Gastrocnemius medialis (tissue), 4 donors: ENCODE results near the gene ANKRD11. TPM values are rescaled to one million over a fixed set of nuclear protein-coding genes. Genes with fewer than 3 reads are reported as not detected.
"Not testable (repeated sequence)": the region's sequence is repeated elsewhere in the genome, so short reads cannot be mapped to it uniquely, and the experiment has no call there.

Experiments
- ATAC-seq, 2 donors: fragments of 150-250 bp; one replicate each; pipeline ENCODE4 v1.9.1; 2016
- DNase-seq, 2 donors: peaks; one replicate each; pipeline ENCODE4 v3.0.0-alpha.2; 2019
- H3K27ac ChIP-seq, 4 donors: fragments of 200-600 bp; sonication (generic); 1 replicate in 1 of 4; 2 replicates in 3 of 4; pipeline ENCODE4 v1.5.1; 2016 to 2018; ENCODE audit warnings: mild to moderate bottlenecking in 2 of 4, moderate library complexity in 1 of 4
- H3K27me3 ChIP-seq, 3 donors: fragments of 200-600 bp; sonication (generic) in 2 of 3; 1 replicate in 1 of 3; 2 replicates in 2 of 3; pipeline versions ENCODE4 v1.5.1 to v1.6.0; 2016 to 2019; ENCODE audit warnings: mild to moderate bottlenecking in 1 of 3, moderate library complexity in 1 of 3
- H3K36me3 ChIP-seq, 2 donors: fragments of 200-600 bp; sonication (generic) in 1 of 2; one replicate each; pipeline ENCODE4 v1.5.1; 2017 to 2018
- H3K4me1 ChIP-seq, 2 donors: fragments of 200-600 bp; sonication (generic) in 1 of 2; one replicate each; pipeline ENCODE4 v1.5.1; 2016 to 2017; ENCODE audit warnings: mild to moderate bottlenecking in 2 of 2
- H3K4me3 ChIP-seq, 4 donors: fragments of 200-600 bp; sonication (generic) in 3 of 4; 1 replicate in 1 of 4; 2 replicates in 3 of 4; pipeline ENCODE4 v1.5.1; 2016 to 2019; ENCODE audit warnings: mild to moderate bottlenecking in 2 of 4
- H3K9me3 ChIP-seq, 3 donors: fragments of 200-600 bp; sonication (generic) in 2 of 3; 1 replicate in 1 of 3; 2 replicates in 2 of 3; pipeline ENCODE4 v1.5.1; 2016 to 2019
- CTCF ChIP-seq, 5 experiments: fragments of 450-650 bp in 3 of 5; fragments of 200-600 bp in 2 of 5; sonication (generic) in 2 of 5; IDR thresholded peaks in 4 of 5; conservative IDR thresholded peaks in 1 of 5; 1 replicate in 4 of 5; 2 replicates in 1 of 5; pipeline ENCODE4 v1.5.1; 2016 to 2019; ENCODE audit warnings: antibody characterized with exemption in 5 of 5, mild to moderate bottlenecking in 3 of 5, moderate library complexity in 3 of 5
- POLR2A ChIP-seq, 2 donors: fragments of 450-650 bp; IDR thresholded peaks; one replicate each; pipeline ENCODE4 v1.6.1; 2017; ENCODE audit warnings: antibody characterized with exemption in 2 of 2, mild to moderate bottlenecking in 2 of 2, moderate library complexity in 2 of 2
- in situ Hi-C, 4 donors: fragments of 200-750 bp; cut with MboI; loops; one replicate each; pipeline versions ENCODE4 v1.15.0 to v1.8.0; 2017; ENCODE audit warnings: low sequenced_read_pairs in 4 of 4
- intact Hi-C: fragments of 100-400 bp; cut with DNase I; formaldehyde crosslinking; loops from one replicate; pipeline ENCODE4 v1.15.1; 2023; ENCODE audit warnings: low total_unique reads
- total RNA-seq, 4 donors: library from RNA; depleted of rRNA; stranded (reverse); fragments of >200 nt; gene quantifications; one replicate each; pipeline versions ENCODE4 v1.1.0 to v1.2.3, GENCODE V29; 2016

The ANKRD11 gene
- total RNA-seq, 4 donors from 2014 or later: 26.0 to 77.0 (median 55.0) TPM

- no peak overlapping the region for H3K4me3 ChIP-seq
- H3K27me3 ChIP-seq: no peaks in the 10 kb centered on the region
- intact Hi-C loops (no loop called here), in situ Hi-C loops (no loop called here)
- no peak for DNase-seq
- peak overlapping the region in 2 of 4 donors; percentile 7 to 47 for H3K27ac ChIP-seq
- H3K36me3 ChIP-seq: no peaks in the 10 kb centered on the region
- no peak for ATAC-seq
- H3K9me3 ChIP-seq: no peaks in the 10 kb centered on the region
- no peak for TF ChIP-seq CTCF (IDR thresholded peaks at IDR 0.05 in 4 of 5, conservative IDR thresholded peaks at IDR 0.05 in 1 of 5)
- TF ChIP-seq POLR2A (IDR thresholded peaks at IDR 0.05): no peak
- peaks cover 36 to 63% of the 10 kb centered on the region in 2 donors for H3K4me1 ChIP-seq
Observed at GRCh38 chr16:89311636-89312035, 178.7 kb downstream of the ANKRD11 start.

- no peak overlapping the region for H3K27ac ChIP-seq
Observed at GRCh38 chr16:89309438-89310122, 180.8 kb downstream of the ANKRD11 start.

GRCh38 chr16:89308391-89309333 is 181.7 kb downstream of the ANKRD11 start:
- Histone ChIP-seq H3K4me3 (no peak overlapping the region), H3K9me3 (no peaks in the 10 kb centered on the region), H3K36me3 (peaks cover 0 to 12% of the 10 kb centered on the region in 2 donors), H3K4me1 (peaks cover 9 to 33% of the 10 kb centered on the region in 2 donors), H3K27me3 (no peaks in the 10 kb centered on the region), H3K27ac (no peak overlapping the region)
- intact Hi-C loops (no loop called here), in situ Hi-C loops (no loop called here)
- no peak for TF ChIP-seq POLR2A (IDR thresholded peaks at IDR 0.05)
- peak in 3 of 5 experiments; percentile 18 to 38 (median 36) for TF ChIP-seq CTCF (IDR thresholded peaks at IDR 0.05 in 4 of 5, conservative IDR thresholded peaks at IDR 0.05 in 1 of 5)
- no peak for ATAC-seq
- no peak for DNase-seq

More at GRCh38 chr16:89309438-89310122, 180.8 kb downstream of the ANKRD11 start:
- peaks cover 18 to 42% of the 10 kb centered on the region in 2 donors for H3K4me1 ChIP-seq
- H3K27me3 ChIP-seq: no peaks in the 10 kb centered on the region
- DNase-seq (no peak), ATAC-seq (no peak)
- no peak overlapping the region for H3K4me3 ChIP-seq
- peaks cover 0 to 7% of the 10 kb centered on the region in 2 donors for H3K36me3 ChIP-seq
- no peak for TF ChIP-seq POLR2A (IDR thresholded peaks at IDR 0.05)
- TF ChIP-seq CTCF (IDR thresholded peaks at IDR 0.05 in 4 of 5, conservative IDR thresholded peaks at IDR 0.05 in 1 of 5): no peak
- no peaks in the 10 kb centered on the region for H3K9me3 ChIP-seq
- in situ Hi-C loops: no loop called here
- intact Hi-C loops: no loop called here

- H3K36me3 ChIP-seq: peaks cover 0 to 20% of the 10 kb centered on the region in 2 donors
- DNase-seq (no peak), ATAC-seq (no peak)
- no peaks in the 10 kb centered on the region for H3K9me3 ChIP-seq
- intact Hi-C loops (no loop called here), in situ Hi-C loops (no loop called here)
- H3K4me1 ChIP-seq: peaks cover 15 to 26% of the 10 kb centered on the region in 2 donors
- no peak overlapping the region for H3K27ac ChIP-seq
- no peaks in the 10 kb centered on the region for H3K27me3 ChIP-seq
- no peak for TF ChIP-seq CTCF (IDR thresholded peaks at IDR 0.05 in 4 of 5, conservative IDR thresholded peaks at IDR 0.05 in 1 of 5)
- TF ChIP-seq POLR2A (IDR thresholded peaks at IDR 0.05): no peak
- H3K4me3 ChIP-seq: no peak overlapping the region
Observed at GRCh38 chr16:89307421-89307805, 182.9 kb downstream of the ANKRD11 start.

- DNase-seq, H3K4me3 ChIP-seq, in situ Hi-C loops, H3K27me3 ChIP-seq, intact Hi-C loops, ATAC-seq, H3K9me3 ChIP-seq, H3K27ac ChIP-seq: not testable (repeated sequence)
- Histone ChIP-seq H3K4me1 (peaks cover 22 to 26% of the 10 kb centered on the region in 2 donors), H3K36me3 (peaks cover 0 to 20% of the 10 kb centered on the region in 2 donors)
Observed at GRCh38 chr16:89306457-89307420, 183.6 kb downstream of the ANKRD11 start.
